NCI-H2107 (cell line): ENCODE measurements around the gene PDCD2.
A peak's percentile ranks its signal among the peaks of the same experiment; 100 is the strongest.
"Not testable (repeated sequence)": the region's sequence is repeated elsewhere in the genome, so short reads cannot be mapped to it uniquely, and the experiment has no call there.

Source experiments
- DNase-seq: peaks from one replicate; lab custom pipeline; 2025; lab: John Stamatoyannopoulos, UW

Gene PDCD2, protein sequence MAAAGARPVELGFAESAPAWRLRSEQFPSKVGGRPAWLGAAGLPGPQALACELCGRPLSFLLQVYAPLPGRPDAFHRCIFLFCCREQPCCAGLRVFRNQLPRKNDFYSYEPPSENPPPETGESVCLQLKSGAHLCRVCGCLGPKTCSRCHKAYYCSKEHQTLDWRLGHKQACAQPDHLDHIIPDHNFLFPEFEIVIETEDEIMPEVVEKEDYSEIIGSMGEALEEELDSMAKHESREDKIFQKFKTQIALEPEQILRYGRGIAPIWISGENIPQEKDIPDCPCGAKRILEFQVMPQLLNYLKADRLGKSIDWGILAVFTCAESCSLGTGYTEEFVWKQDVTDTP

DNA sequence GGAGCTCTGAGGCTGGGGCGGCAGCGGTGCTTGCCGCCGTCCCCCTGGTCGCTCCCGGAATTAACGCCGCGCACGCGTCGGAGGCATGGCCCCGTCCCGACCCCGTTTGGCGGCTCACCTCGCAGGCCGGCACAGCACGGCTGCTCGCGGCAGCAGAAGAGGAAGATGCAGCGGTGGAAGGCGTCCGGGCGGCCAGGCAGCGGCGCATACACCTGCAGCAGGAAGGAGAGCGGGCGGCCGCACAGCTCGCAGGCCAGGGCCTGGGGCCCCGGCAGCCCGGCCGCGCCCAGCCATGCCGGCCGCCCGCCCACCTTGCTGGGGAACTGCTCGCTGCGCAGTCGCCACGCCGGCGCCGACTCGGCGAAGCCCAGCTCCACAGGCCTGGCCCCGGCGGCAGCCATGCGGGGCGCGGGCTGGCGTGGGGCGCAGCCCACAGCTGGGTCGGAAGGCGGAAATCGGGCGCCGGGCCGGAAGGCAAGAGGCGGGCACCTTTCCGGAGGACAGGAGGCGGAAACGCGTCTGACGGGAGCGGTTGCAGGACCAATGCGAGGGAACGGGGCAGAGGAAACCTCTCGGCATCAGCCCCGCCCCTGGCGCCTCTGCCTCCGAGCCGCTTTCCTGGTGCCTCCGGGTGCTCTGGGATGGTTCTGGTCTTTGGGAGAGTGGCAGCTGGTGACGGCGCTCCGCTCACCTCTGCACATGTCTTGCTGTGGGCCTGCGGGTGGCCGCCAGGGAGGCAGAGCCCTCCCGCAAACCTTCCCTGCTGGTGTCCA is at the start of gene PDCD2:
Gene PDCD2, minus strand, starts transcription at position 457 of the 773 bp plus-strand sequence. Its CDS starts 56 bp downstream, at position 401.
- peak; percentile 76 for DNase-seq

DNA sequence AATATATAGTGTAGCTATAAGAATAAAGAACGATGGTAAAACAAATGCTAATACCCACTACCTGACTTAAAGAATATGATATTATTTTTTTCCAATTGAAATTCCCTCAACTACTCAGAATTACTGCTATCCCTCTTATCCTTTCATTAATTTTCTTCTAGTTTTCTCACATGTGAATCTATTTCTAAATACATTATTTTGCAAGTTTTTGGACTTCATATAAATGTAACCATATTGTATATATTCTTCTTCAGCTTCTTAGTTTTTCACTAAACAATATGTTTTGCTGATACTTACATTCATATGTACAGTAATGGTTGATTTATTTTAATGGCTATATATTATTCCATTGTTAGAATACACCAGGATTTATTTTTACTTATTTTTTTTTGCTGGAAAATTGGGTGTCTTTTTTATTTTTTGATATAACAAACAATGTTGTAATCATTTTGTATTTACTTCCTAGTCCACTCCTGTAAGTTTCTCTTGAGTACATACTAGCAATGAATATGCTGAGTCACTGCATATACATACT is 31.6 kb upstream of the PDCD2 start:
- DNase-seq, result not testable (repeated sequence)

GRCh38 chr6:170612256-170612804 is 27.9 kb upstream of the PDCD2 start:
- not testable (repeated sequence) for DNase-seq

- not testable (repeated sequence) for DNase-seq
These were observed 24.8 kb upstream of the PDCD2 start for GRCh38 chr6:170609225-170609624.

GRCh38 chr6:170605574-170606259 is 21.3 kb upstream of the PDCD2 start:
- no peak for DNase-seq

- DNase-seq, result no peak
These were observed 12.8 kb upstream of the PDCD2 start for GRCh38 chr6:170597278-170597677.

DNA sequence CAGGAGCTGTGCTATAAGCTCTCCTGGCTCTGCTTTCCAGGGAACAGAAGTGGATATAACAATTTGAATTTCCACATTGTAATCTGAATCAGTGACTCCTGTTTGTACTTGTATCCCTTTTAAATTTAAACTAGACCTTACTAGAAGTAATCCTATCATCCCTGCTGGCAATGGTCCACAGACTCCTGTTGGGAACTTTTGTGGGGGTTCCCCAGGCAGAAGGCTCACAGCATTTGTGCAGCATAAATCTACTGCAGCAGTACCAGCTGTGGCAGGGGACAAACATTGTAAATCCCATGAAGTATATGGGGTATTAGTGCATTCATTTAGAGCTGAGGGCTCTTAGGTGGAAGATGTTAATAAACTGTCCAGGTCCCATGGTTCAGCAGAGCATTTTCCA is 12.0 kb upstream of the PDCD2 start:
- no peak for DNase-seq

DNA sequence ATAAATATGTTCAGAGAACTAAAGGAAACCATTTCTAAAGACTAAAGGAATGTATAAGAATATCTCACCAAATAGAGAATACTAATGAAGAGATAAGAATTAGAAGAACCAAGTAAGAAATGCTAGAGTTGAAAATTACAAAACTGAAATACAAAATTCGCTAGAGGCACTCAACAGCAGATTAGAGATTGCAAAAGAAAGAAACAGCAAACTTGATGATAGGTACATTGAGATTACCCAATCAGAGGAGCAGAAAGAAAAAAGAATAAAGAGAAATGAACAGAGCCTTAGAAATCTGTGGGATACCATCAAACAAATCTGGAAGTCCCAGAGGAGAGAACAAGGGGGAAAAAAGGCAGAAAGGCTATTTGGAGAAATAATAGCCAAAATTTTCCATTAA is 6.3 kb upstream of the PDCD2 start:
- no peak for DNase-seq

- no peak for DNase-seq
These were observed 589 bp upstream of the PDCD2 start for GRCh38 chr6:170584954-170585498.

GRCh38 chr6:170583756-170584180 is 669 bp downstream of the PDCD2 start:
- no peak for DNase-seq

- DNase-seq, result no peak
These were observed 5.5 kb downstream of the PDCD2 start for GRCh38 chr6:170578909-170579308.

GRCh38 chr6:170575250-170575649 is 9.2 kb downstream of the PDCD2 start:
- DNase-seq, result no peak

DNA sequence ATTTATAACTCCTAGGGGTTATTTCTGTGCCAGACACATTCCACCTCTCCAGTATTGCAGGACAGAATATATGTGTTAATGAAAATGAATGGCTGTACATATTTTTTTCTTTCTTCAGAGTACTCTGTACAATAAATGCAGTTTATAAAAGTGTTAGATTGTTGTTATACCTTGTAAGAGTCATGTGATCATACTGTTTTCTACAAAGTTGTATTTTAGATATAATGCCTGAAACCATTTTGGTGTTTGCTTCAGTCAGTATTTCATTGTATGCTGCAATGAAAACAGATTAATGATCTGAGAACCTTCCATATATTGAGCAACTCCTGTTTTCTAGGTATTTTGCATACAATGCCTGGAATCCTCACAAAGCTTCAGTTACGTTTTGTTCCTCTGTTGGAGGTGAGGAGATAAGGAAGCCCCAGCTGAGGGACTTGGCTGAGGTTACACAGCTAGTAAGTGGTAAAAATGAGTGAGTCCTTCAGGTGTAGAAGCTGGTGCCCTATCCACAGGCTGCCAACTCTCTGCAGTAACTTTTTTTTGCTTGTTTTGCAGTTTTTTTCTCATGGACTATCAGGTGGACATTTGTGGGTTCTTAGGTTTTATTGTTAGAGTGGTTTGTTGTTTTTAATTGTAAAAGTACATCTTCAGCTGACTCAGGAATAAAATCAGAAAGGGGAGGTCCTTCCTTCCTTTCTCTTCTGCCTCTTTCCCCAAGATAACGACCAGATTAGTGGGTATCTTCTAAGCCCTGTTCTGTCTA is 11.6 kb downstream of the PDCD2 start:
- no peak for DNase-seq

DNA sequence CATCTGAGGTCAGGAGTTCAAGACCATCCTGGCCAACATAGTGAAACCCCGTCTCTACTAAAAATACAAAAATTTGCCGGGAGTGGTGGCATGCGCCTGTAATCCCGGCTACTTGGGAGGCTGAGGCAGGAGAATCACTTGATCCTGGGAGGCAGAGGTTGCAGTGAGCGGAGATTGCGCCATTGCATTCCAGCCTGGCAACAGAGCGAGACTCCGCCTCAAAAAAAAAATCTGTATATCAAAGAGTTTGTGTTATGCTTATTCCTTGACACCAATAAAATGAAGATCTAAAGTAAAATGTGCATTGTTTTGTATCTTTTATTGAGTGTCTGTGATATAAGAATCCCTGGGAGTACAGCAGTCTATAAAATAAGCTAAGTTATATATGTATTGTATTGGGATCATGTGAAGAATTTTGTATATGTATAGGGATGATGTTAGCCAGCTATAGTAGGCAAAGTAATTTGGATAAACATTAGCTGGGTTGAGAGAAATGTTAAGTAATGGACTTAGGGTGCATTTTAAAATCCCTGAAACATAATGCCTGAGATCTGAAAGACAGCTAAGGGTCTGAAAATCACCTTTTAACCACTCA is 19.4 kb downstream of the PDCD2 start:
- DNase-seq, result no peak

DNA sequence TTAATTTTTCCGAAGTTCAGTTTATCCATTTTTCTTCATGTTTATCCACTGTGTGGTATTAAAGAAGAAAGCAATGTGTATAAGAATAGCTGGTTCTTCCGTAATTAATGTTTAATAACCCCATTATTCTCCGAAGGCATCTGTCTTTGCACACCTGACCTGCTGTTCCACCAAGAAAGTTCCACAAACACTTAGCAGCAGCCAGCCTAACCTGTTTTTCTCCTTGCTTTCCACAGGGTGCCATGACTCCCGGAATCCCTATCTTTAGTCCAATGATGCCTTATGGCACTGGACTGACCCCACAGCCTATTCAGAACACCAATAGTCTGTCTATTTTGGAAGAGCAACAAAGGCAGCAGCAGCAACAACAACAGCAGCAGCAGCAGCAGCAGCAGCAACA is 22.9 kb downstream of the PDCD2 start:
- no peak for DNase-seq

GRCh38 chr6:170555305-170555704 is 29.1 kb downstream of the PDCD2 start:
- no peak for DNase-seq

DNA sequence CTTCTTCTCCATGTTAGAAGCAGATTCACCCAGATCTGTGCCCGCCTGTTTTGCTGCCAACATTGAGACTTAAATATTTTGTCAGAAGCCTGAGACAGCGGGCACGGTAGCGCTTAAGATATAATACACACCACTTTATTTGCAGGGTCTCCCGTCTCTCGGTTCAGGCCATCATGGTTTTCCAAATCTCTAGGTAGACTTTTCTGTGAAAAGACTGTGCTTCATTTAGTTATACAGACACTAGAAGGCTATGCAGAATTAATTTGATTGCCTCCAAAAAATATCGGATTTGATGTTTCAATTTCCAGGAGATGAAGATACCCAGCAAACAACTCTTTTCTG is 29.7 kb downstream of the PDCD2 start:
- DNase-seq, result no peak

- peak; percentile 93 for DNase-seq
These were observed 30.2 kb downstream of the PDCD2 start, which contains the start of gene TBP for GRCh38 chr6:170554013-170554795. TBP (plus strand) TSS chr6:170554369; CDS start chr6:170557030, 2,661 bp downstream.

- DNase-seq, result no peak
These were observed 30.9 kb downstream of the PDCD2 start for GRCh38 chr6:170553534-170554012.
